B cell (primary cell): ENCODE measurements around the gene NME5. TPM values are rescaled to one million over a fixed set of nuclear protein-coding genes. Genes with fewer than 3 reads are reported as not detected.

Experiments
- ATAC-seq: fragments of 200-7000 bp; cut with Tn5 transposase; one replicate; pipeline ENCODE4 v1.10.0; 2021; ENCODE audit warnings: low read depth, mild to moderate bottlenecking, moderate number of reproducible peaks, moderate library complexity
- CTCF ChIA-PET: fragments of 350-600 bp; sonication (Branson Sonifier 250); formaldehyde crosslinking; loops from one replicate; lab custom pipeline; 2021; ENCODE audit warnings: antibody characterized with exemption, inconsistent platforms; lab: Charles Lee
- POLR2A ChIA-PET: fragments of 350-600 bp; sonication (Branson Sonifier 250); formaldehyde crosslinking; loops from one replicate; lab custom pipeline; 2021; ENCODE audit warnings: antibody characterized with exemption; lab: Charles Lee
- DNase-seq: peaks from one replicate; pipeline ENCODE4 v3.0.0; 2013
- H2AFZ ChIP-seq: 2 replicates; pipeline ENCODE4 v1.6.1; 2012; ENCODE audit warnings: mild to moderate bottlenecking, low read depth, low read length; ENCODE audit not compliant: insufficient read depth, poor library complexity, severe bottlenecking
- H3K27ac ChIP-seq, 2 donors: 1 replicate in 1 of 2; 2 replicates in 1 of 2; pipeline ENCODE4 v1.5.1; 2012 to 2013; ENCODE audit warnings: low read length in 2 of 2, mild to moderate bottlenecking in 2 of 2, moderate library complexity in 1 of 2
- H3K27me3 ChIP-seq, 4 experiments: fragments of 200-600 bp in 1 of 4; sonication (generic) in 1 of 4; replicated peaks in 1 of 4; 1 replicate in 2 of 4; 2 replicates in 2 of 4; pipeline versions ENCODE4 v1.6.1 to v1.7.0; 2013 to 2016; ENCODE audit warnings: low read length in 3 of 4, mild to moderate bottlenecking in 2 of 4, mixed read lengths in 1 of 4, moderate library complexity in 1 of 4; ENCODE audit not compliant: insufficient read depth in 4 of 4, control insufficient read depth in 3 of 4; ENCODE audit errors: control extremely low read depth in 1 of 4
- H3K36me3 ChIP-seq, 2 experiments: replicated peaks in 1 of 2; 1 replicate in 1 of 2; 2 replicates in 1 of 2; pipeline versions ENCODE4 v1.6.1 to v1.7.1; 2013; ENCODE audit warnings: low read length in 1 of 2; ENCODE audit not compliant: insufficient read depth in 2 of 2, control insufficient read depth in 1 of 2; ENCODE audit errors: control extremely low read depth in 1 of 2, extremely low read depth in 1 of 2
- H3K4me1 ChIP-seq, 2 donors: fragments of 200-600 bp in 1 of 2; sonication (generic) in 1 of 2; 1 replicate in 1 of 2; 2 replicates in 1 of 2; pipeline versions ENCODE4 v1.5.1 to v1.6.1; 2013 to 2017; ENCODE audit warnings: low read length in 2 of 2; ENCODE audit not compliant: control insufficient read depth in 2 of 2, insufficient read depth in 2 of 2
- H3K4me2 ChIP-seq: replicated peaks from 2 replicates; pipeline ENCODE3; 2012; ENCODE audit warnings: mild to moderate bottlenecking, low read depth, low read length; ENCODE audit not compliant: poor library complexity, severe bottlenecking
- H3K4me3 ChIP-seq, 5 experiments: fragments of 200-600 bp in 1 of 5; sonication (generic) in 1 of 5; 1 replicate in 3 of 5; 2 replicates in 2 of 5; pipeline versions ENCODE4 v1.5.1 to v1.7.0; 2011 to 2016; ENCODE audit warnings: low read length in 4 of 5, mild to moderate bottlenecking in 4 of 5, low read depth in 2 of 5, control low read depth in 1 of 5, moderate library complexity in 1 of 5; ENCODE audit not compliant: insufficient read depth in 1 of 5; ENCODE audit errors: control extremely low read depth in 1 of 5, extremely low read depth in 1 of 5
- H3K79me2 ChIP-seq: fragments of 200-600 bp; sonication (generic); one replicate; pipeline ENCODE4 v1.6.0; 2016; ENCODE audit warnings: low read length; ENCODE audit not compliant: control insufficient read depth, insufficient read depth
- H3K9ac ChIP-seq: fragments of 200-600 bp; sonication (generic); 2 replicates; pipeline ENCODE4 v1.6.1; 2017; ENCODE audit warnings: mild to moderate bottlenecking, low read length, moderate library complexity
- H3K9me3 ChIP-seq, 3 donors: one replicate each; pipeline versions ENCODE4 v1.6.1 to v1.7.1; 2013; ENCODE audit warnings: low read length in 2 of 3; ENCODE audit not compliant: control insufficient read depth in 2 of 3, insufficient read depth in 1 of 3; ENCODE audit errors: control extremely low read depth in 1 of 3
- H4K20me1 ChIP-seq: 2 replicates; pipeline ENCODE4 v1.6.0; 2012; ENCODE audit warnings: mild to moderate bottlenecking, low read length; ENCODE audit not compliant: insufficient read depth, control insufficient read depth, poor library complexity, severe bottlenecking
- H3K27ac Mint-ChIP-seq: one replicate; pipeline ENCODE4 v1.8.0; 2021; ENCODE audit warnings: mixed read lengths
- H3K27me3 Mint-ChIP-seq: one replicate; pipeline ENCODE4 v1.8.0; 2021; ENCODE audit warnings: mixed read lengths
- H3K4me1 Mint-ChIP-seq: one replicate; pipeline ENCODE4 v1.8.0; 2021; ENCODE audit warnings: mixed read lengths
- H3K4me3 Mint-ChIP-seq: one replicate; pipeline ENCODE4 v1.8.0; 2021; ENCODE audit warnings: mixed read lengths
- H3K9me3 Mint-ChIP-seq: one replicate; pipeline ENCODE4 v1.8.0; 2022; ENCODE audit warnings: mixed read lengths; ENCODE audit not compliant: insufficient read depth
- CTCF ChIP-seq: fragments of 200-600 bp; IDR thresholded peaks from one replicate; pipeline ENCODE4 v1.8.0; 2022; ENCODE audit warnings: antibody characterized with exemption, mild to moderate bottlenecking
- EZH2 ChIP-seq: IDR thresholded peaks from 2 replicates; pipeline ENCODE4 v1.6.1; 2012; ENCODE audit warnings: borderline replicate concordance, low read depth, mild to moderate bottlenecking, moderate library complexity, low read length; ENCODE audit not compliant: insufficient read depth, poor library complexity, severe bottlenecking
- WGBS: methylation state at CpG from one replicate; pipeline ENCODE4 v1.1.5; 2013; ENCODE audit warnings: missing lambda C conversion rate; ENCODE audit not compliant: insufficient coverage; 5-methylcytosine and 5-hydroxymethylcytosine counted together
- intact Hi-C: fragments of 100-400 bp; cut with micrococcal nuclease; formaldehyde crosslinking; loops from one replicate; pipeline ENCODE4 v1.10.0; 2022
- polyA plus RNA-seq: library from polyadenylated mRNA; depleted of rRNA; stranded (reverse); fragments of >200 nt; gene quantifications from 2 replicates; pipeline ENCODE4 v1.2.3, GENCODE V29; 2012
- total RNA-seq, 2 donors: library from RNA; stranded (reverse); fragments of 120-200 nt in 1 of 2; gene quantifications; 1 replicate in 1 of 2; 2 replicates in 1 of 2; pipeline versions ENCODE4 v1.2.3 to v1.2.4, GENCODE V29; 2013 to 2022

NME5 gene
- total and polyA plus RNA-seq, 2 donors (not counting 1 experiment from before 2014, with no cell fraction given) = not detected

- H4K20me1 ChIP-seq = no peaks in the 10 kb centered on the region
- no peak for TF ChIP-seq CTCF
- TF ChIP-seq EZH2 = no peak
- no peak overlapping the region for H3K4me2 ChIP-seq
- no peak overlapping the region for H3K27ac ChIP-seq
- ChIA-PET CTCF (no interaction called here), POLR2A (no interaction called here)
- DNase-seq (no peak), ATAC-seq (no peak)
- no peaks in the 10 kb centered on the region for H3K9me3 Mint-ChIP-seq
- no peak overlapping the region for H3K4me3 ChIP-seq
- intact Hi-C loops = no loop called here
- H3K4me1 ChIP-seq = no peaks in the 10 kb centered on the region
- WGBS = 75% methylated on average over 2 of the region's 4 CpGs
- no peaks in the 10 kb centered on the region for H3K9me3 ChIP-seq
- H3K27ac Mint-ChIP-seq = no peak overlapping the region
- no peaks in the 10 kb centered on the region for H3K36me3 ChIP-seq
- no peak overlapping the region for H3K4me3 Mint-ChIP-seq
- H2AFZ ChIP-seq = no peak overlapping the region
- no peaks in the 10 kb centered on the region for H3K27me3 ChIP-seq
- H3K4me1 Mint-ChIP-seq = no peaks in the 10 kb centered on the region
- peaks cover 16% of the 10 kb centered on the region for H3K27me3 Mint-ChIP-seq
- H3K79me2 ChIP-seq = no peaks in the 10 kb centered on the region
- no peak overlapping the region for H3K9ac ChIP-seq
These were observed 43.9 kb downstream of the NME5 start for GRCh38 chr5:138095100-138095907.

DNA sequence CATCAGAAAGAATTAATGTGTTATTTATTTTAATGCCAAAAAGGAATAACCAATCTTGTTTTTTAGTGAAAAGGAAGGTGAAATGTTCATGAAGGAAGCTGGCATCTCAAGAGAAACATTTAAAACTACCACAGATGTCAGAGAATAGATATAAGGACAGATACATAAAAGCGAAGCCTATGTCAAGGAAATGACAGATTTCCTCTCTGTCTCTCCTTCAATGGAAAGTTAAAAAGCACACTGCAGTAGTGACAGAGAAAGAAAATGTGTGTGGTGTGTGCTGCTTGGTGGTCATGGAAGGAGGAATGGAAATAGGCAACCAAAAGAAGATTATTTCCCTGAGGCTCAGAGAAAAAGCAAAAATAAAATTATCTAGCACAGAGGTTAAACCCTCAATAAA lies 46.2 kb downstream of the NME5 start:
- Mint-ChIP-seq H3K9me3 (no peaks in the 10 kb centered on the region), H3K27me3 (peaks cover 9% of the 10 kb centered on the region), H3K27ac (no peak overlapping the region), H3K4me1 (no peaks in the 10 kb centered on the region), H3K4me3 (no peak overlapping the region)
- Histone ChIP-seq H3K27me3 (no peaks in the 10 kb centered on the region), H3K4me3 (no peak overlapping the region), H3K36me3 (no peaks in the 10 kb centered on the region), H3K4me2 (no peak overlapping the region), H2AFZ (no peak overlapping the region), H3K9ac (no peak overlapping the region), H3K4me1 (no peaks in the 10 kb centered on the region), H3K27ac (no peak overlapping the region), H3K9me3 (no peaks in the 10 kb centered on the region), H3K79me2 (no peaks in the 10 kb centered on the region), H4K20me1 (no peaks in the 10 kb centered on the region)
- ChIA-PET CTCF (interaction anchor here (0.6 kb wide), 1 partner anchor 7 kb away, joined by 3 read pairs; no protein-coding TSS in a partner anchor), POLR2A (no interaction called here)
- ATAC-seq = no peak
- TF ChIP-seq CTCF (no peak), EZH2 (no peak)
- WGBS = no CpG with 5 or more reads among the region's 1 CpG
- DNase-seq = no peak
- intact Hi-C loops = no loop called here
